ENCODE measurements around the gene PDE11A.

- no peak for TF ChIP-seq POLR2AphosphoS5 (IDR thresholded peaks at IDR 0.05; ENCODE audit: low read depth, low read length)
- TF ChIP-seq SIN3A (IDR thresholded peaks at IDR 0.05; ENCODE audit: borderline replicate concordance, insufficient read depth, low read length) = no peak
Measured at GRCh38 chr2:177708660-177709444, 363.7 kb downstream of the PDE11A start.
